ENCODE data around the gene LKAAEAR1. TPM values are rescaled to one million over a fixed set of nuclear protein-coding genes. Genes with fewer than 3 reads are reported as not detected.
A peak's percentile ranks its signal among the peaks of the same experiment; 100 is the strongest.

The LKAAEAR1 gene
- total and polyA plus RNA-seq, 2 experiments from 2014 or later = 1.2 TPM; not detected in 1

- no peak overlapping the region for H2AFZ ChIP-seq
- H3K27ac ChIP-seq = no peak overlapping the region
- no peaks in the 10 kb centered on the region for H3K9me3 ChIP-seq (ENCODE audit: low read depth)
- peaks cover 21% of the 10 kb centered on the region for H3K4me1 ChIP-seq (ENCODE audit: insufficient read depth)
- WGBS (ENCODE audit: low lambda C conversion rate, missing lambda C conversion rate) = 78% methylated on average over 36 of the region's 39 CpGs
- no peak overlapping the region for H3K4me3 ChIP-seq
- no peaks in the 10 kb centered on the region for H3K79me2 ChIP-seq
- TF ChIP-seq EZH2 (IDR thresholded peaks at IDR 0.05; ENCODE audit: borderline replicate concordance) (no peak), EZH2phosphoT487 (IDR thresholded peaks at IDR 0.05; ENCODE audit: low read depth, severe bottlenecking, unreplicated experiment) (no peak), CTCF (IDR thresholded peaks at IDR 0.05; ENCODE audit: poor library complexity) (no peak)
- no peaks in the 10 kb centered on the region for H3K27me3 ChIP-seq
- H4K20me1 ChIP-seq (ENCODE audit: insufficient read depth, poor library complexity, severe bottlenecking) = no peaks in the 10 kb centered on the region
- no peaks in the 10 kb centered on the region for H3K9me2 ChIP-seq (replicated peaks; ENCODE audit: insufficient read depth)
- no peak overlapping the region for H3K4me2 ChIP-seq
- H3K36me3 ChIP-seq (replicated peaks; ENCODE audit: insufficient read depth, low read depth) = no peaks in the 10 kb centered on the region
- DNase-seq (ENCODE audit: low spot score) = no peak
Observed at GRCh38 chr20:64056889-64057627, 27.1 kb downstream of the LKAAEAR1 start.

GRCh38 chr20:64056639-64056888 lies 27.6 kb downstream of the LKAAEAR1 start:
- TF ChIP-seq EZH2 (IDR thresholded peaks at IDR 0.05; ENCODE audit: borderline replicate concordance) (no peak), CTCF (IDR thresholded peaks at IDR 0.05; ENCODE audit: poor library complexity) (no peak), EZH2phosphoT487 (IDR thresholded peaks at IDR 0.05; ENCODE audit: low read depth, severe bottlenecking, unreplicated experiment) (no peak)
- no peaks in the 10 kb centered on the region for H3K9me3 ChIP-seq (ENCODE audit: low read depth)
- no peaks in the 10 kb centered on the region for H3K27me3 ChIP-seq
- no peak overlapping the region for H3K27ac ChIP-seq
- H3K36me3 ChIP-seq (replicated peaks; ENCODE audit: insufficient read depth, low read depth) = no peaks in the 10 kb centered on the region
- no peaks in the 10 kb centered on the region for H3K79me2 ChIP-seq
- no peak overlapping the region for H2AFZ ChIP-seq
- no peaks in the 10 kb centered on the region for H3K9me2 ChIP-seq (replicated peaks; ENCODE audit: insufficient read depth)
- DNase-seq (ENCODE audit: low spot score) = no peak
- H3K4me2 ChIP-seq = no peak overlapping the region
- H3K4me1 ChIP-seq (ENCODE audit: insufficient read depth) = peaks cover 20% of the 10 kb centered on the region
- 50% methylated on average over 3 of the region's 7 CpGs for WGBS (ENCODE audit: low lambda C conversion rate, missing lambda C conversion rate)
- H3K4me3 ChIP-seq = no peak overlapping the region
- no peaks in the 10 kb centered on the region for H4K20me1 ChIP-seq (ENCODE audit: insufficient read depth, poor library complexity, severe bottlenecking)

- no peaks in the 10 kb centered on the region for H3K36me3 ChIP-seq (replicated peaks; ENCODE audit: insufficient read depth, low read depth)
- no peaks in the 10 kb centered on the region for H3K79me2 ChIP-seq
- DNase-seq (ENCODE audit: low spot score) = peak; percentile 60
- WGBS (ENCODE audit: low lambda C conversion rate, missing lambda C conversion rate) = 72% methylated on average over 20 of the region's 22 CpGs
- peaks cover 2% of the 10 kb centered on the region for H3K27me3 ChIP-seq
- no peaks in the 10 kb centered on the region for H3K9me2 ChIP-seq (replicated peaks; ENCODE audit: insufficient read depth)
- TF ChIP-seq CTCF (IDR thresholded peaks at IDR 0.05; ENCODE audit: poor library complexity) (no peak), EZH2phosphoT487 (IDR thresholded peaks at IDR 0.05; ENCODE audit: low read depth, severe bottlenecking, unreplicated experiment) (no peak), EZH2 (IDR thresholded peaks at IDR 0.05; ENCODE audit: borderline replicate concordance) (no peak)
- no peak overlapping the region for H3K4me3 ChIP-seq
- peaks cover 20% of the 10 kb centered on the region for H3K4me1 ChIP-seq (ENCODE audit: insufficient read depth)
- no peak overlapping the region for H3K4me2 ChIP-seq
- no peak overlapping the region for H3K27ac ChIP-seq
- H3K9me3 ChIP-seq (ENCODE audit: low read depth) = no peaks in the 10 kb centered on the region
- H2AFZ ChIP-seq = no peak overlapping the region
- H4K20me1 ChIP-seq (ENCODE audit: insufficient read depth, poor library complexity, severe bottlenecking) = no peaks in the 10 kb centered on the region
Observed at GRCh38 chr20:64055893-64056638, 28.1 kb downstream of the LKAAEAR1 start.

Data from hepatocyte (in vitro differentiated cells).